ENCODE data around the gene PBX2.
"Not testable (repeated sequence)": the region's sequence is repeated elsewhere in the genome, so short reads cannot be mapped to it uniquely, and the experiment has no call there.

The PBX2 gene

GRCh38 chr6:32213649-32214048 lies 23.6 kb upstream of the PBX2 start:
- no peaks in the 10 kb centered on the region for H3K9me3 Mint-ChIP-seq
- peak overlapping the region; percentile 19 for H3K27ac Mint-ChIP-seq
- H3K27me3 Mint-ChIP-seq: no peaks in the 10 kb centered on the region
- ATAC-seq (ENCODE audit: low read depth) (no peak), DNase-seq (ENCODE audit: low spot score in 2 of 2) (no peak)
- no peaks in the 10 kb centered on the region for H3K36me3 Mint-ChIP-seq
- H3K4me1 Mint-ChIP-seq: peaks cover 12% of the 10 kb centered on the region
- H3K4me3 Mint-ChIP-seq: no peak overlapping the region

- Mint-ChIP-seq H3K27ac (no peak overlapping the region), H3K4me3 (no peak overlapping the region), H3K36me3 (no peaks in the 10 kb centered on the region), H3K9me3 (no peaks in the 10 kb centered on the region), H3K4me1 (peaks cover 17% of the 10 kb centered on the region), H3K27me3 (no peaks in the 10 kb centered on the region)
- ATAC-seq (ENCODE audit: low read depth) (no peak), DNase-seq (ENCODE audit: low spot score in 2 of 2) (no peak)
Measured at GRCh38 chr6:32212076-32212760, 22.2 kb upstream of the PBX2 start.

- H3K27me3 Mint-ChIP-seq; H3K9me3 Mint-ChIP-seq; H3K4me3 Mint-ChIP-seq; ATAC-seq (ENCODE audit: low read depth); H3K27ac Mint-ChIP-seq; DNase-seq (ENCODE audit: low spot score in 2 of 2); H3K36me3 Mint-ChIP-seq: not testable (repeated sequence)
- peaks cover 17% of the 10 kb centered on the region for H3K4me1 Mint-ChIP-seq
Measured at GRCh38 chr6:32211432-32211831, 21.4 kb upstream of the PBX2 start.

- Mint-ChIP-seq H3K27ac (no peak overlapping the region), H3K4me1 (peaks cover 13% of the 10 kb centered on the region), H3K27me3 (no peaks in the 10 kb centered on the region), H3K4me3 (no peak overlapping the region), H3K36me3 (no peaks in the 10 kb centered on the region), H3K9me3 (no peaks in the 10 kb centered on the region)
- DNase-seq (ENCODE audit: low spot score in 2 of 2) (no peak), ATAC-seq (ENCODE audit: low read depth) (no peak)
Measured at GRCh38 chr6:32210191-32210601, 20.2 kb upstream of the PBX2 start.

GRCh38 chr6:32208996-32209395 lies 19.0 kb upstream of the PBX2 start:
- no peaks in the 10 kb centered on the region for H3K9me3 Mint-ChIP-seq
- DNase-seq (ENCODE audit: low spot score in 2 of 2) (no peak), ATAC-seq (ENCODE audit: low read depth) (no peak)
- no peak overlapping the region for H3K4me3 Mint-ChIP-seq
- H3K27me3 Mint-ChIP-seq: no peaks in the 10 kb centered on the region
- peak overlapping the region; percentile 29 for H3K27ac Mint-ChIP-seq
- peaks cover 11% of the 10 kb centered on the region for H3K4me1 Mint-ChIP-seq
- H3K36me3 Mint-ChIP-seq: no peaks in the 10 kb centered on the region

- DNase-seq (ENCODE audit: low spot score in 2 of 2) (no peak), ATAC-seq (ENCODE audit: low read depth) (no peak)
- Mint-ChIP-seq H3K9me3 (no peaks in the 10 kb centered on the region), H3K36me3 (no peaks in the 10 kb centered on the region), H3K4me1 (peaks cover 7% of the 10 kb centered on the region), H3K27me3 (no peaks in the 10 kb centered on the region), H3K4me3 (no peak overlapping the region), H3K27ac (no peak overlapping the region)
Measured at GRCh38 chr6:32204268-32204715, 14.3 kb upstream of the PBX2 start.

GRCh38 chr6:32203426-32204267 lies 13.6 kb upstream of the PBX2 start:
- Mint-ChIP-seq H3K4me3 (no peak overlapping the region), H3K27me3 (no peaks in the 10 kb centered on the region), H3K9me3 (no peaks in the 10 kb centered on the region), H3K36me3 (no peaks in the 10 kb centered on the region), H3K4me1 (peaks cover 5% of the 10 kb centered on the region), H3K27ac (no peak overlapping the region)
- DNase-seq (ENCODE audit: low spot score in 2 of 2): no peak
- no peak for ATAC-seq (ENCODE audit: low read depth)

GRCh38 chr6:32202186-32202585 lies 12.2 kb upstream of the PBX2 start:
- H3K27ac Mint-ChIP-seq: no peak overlapping the region
- H3K27me3 Mint-ChIP-seq: no peaks in the 10 kb centered on the region
- H3K36me3 Mint-ChIP-seq: no peaks in the 10 kb centered on the region

GRCh38 chr6:32200711-32201475 lies 10.9 kb upstream of the PBX2 start:
- H3K27ac Mint-ChIP-seq: no peak overlapping the region
- H3K36me3 Mint-ChIP-seq: no peaks in the 10 kb centered on the region
- ATAC-seq (ENCODE audit: low read depth): no peak
- H3K4me1 Mint-ChIP-seq: peaks cover 6% of the 10 kb centered on the region
- H3K4me3 Mint-ChIP-seq: no peak overlapping the region
- H3K27me3 Mint-ChIP-seq: no peaks in the 10 kb centered on the region
- DNase-seq (ENCODE audit: low spot score in 2 of 2): no peak
- H3K9me3 Mint-ChIP-seq: no peaks in the 10 kb centered on the region

More at GRCh38 chr6:32202186-32202585, 12.2 kb upstream of the PBX2 start:
- H3K4me1 Mint-ChIP-seq: peaks cover under 1% of the 10 kb centered on the region
- no peak overlapping the region for H3K4me3 Mint-ChIP-seq
- no peaks in the 10 kb centered on the region for H3K9me3 Mint-ChIP-seq
- ATAC-seq (ENCODE audit: low read depth) (no peak), DNase-seq (ENCODE audit: low spot score in 2 of 2) (no peak)

- no peaks in the 10 kb centered on the region for H3K9me3 Mint-ChIP-seq
- no peaks in the 10 kb centered on the region for H3K36me3 Mint-ChIP-seq
- no peak overlapping the region for H3K4me3 Mint-ChIP-seq
- H3K27ac Mint-ChIP-seq: peak overlapping the region; percentile 99
- ATAC-seq (ENCODE audit: low read depth) (no peak), DNase-seq (ENCODE audit: low spot score in 2 of 2) (no peak)
- H3K27me3 Mint-ChIP-seq: no peaks in the 10 kb centered on the region
- H3K4me1 Mint-ChIP-seq: peaks cover 17% of the 10 kb centered on the region
Measured at GRCh38 chr6:32198866-32199265, 8.9 kb upstream of the PBX2 start.

GRCh38 chr6:32198345-32198696 lies 8.3 kb upstream of the PBX2 start:
- peak overlapping the region; percentile 99 for H3K27ac Mint-ChIP-seq
- no peaks in the 10 kb centered on the region for H3K36me3 Mint-ChIP-seq
- ATAC-seq (ENCODE audit: low read depth) (no peak), DNase-seq (ENCODE audit: low spot score in 2 of 2) (no peak)
- H3K4me3 Mint-ChIP-seq: no peak overlapping the region
- H3K27me3 Mint-ChIP-seq: no peaks in the 10 kb centered on the region
- peaks cover 22% of the 10 kb centered on the region for H3K4me1 Mint-ChIP-seq
- H3K9me3 Mint-ChIP-seq: no peaks in the 10 kb centered on the region

- H3K36me3 Mint-ChIP-seq: peaks cover 3% of the 10 kb centered on the region
- no peaks in the 10 kb centered on the region for H3K9me3 Mint-ChIP-seq
- H3K27ac Mint-ChIP-seq: peak overlapping the region; percentile 99
- DNase-seq (ENCODE audit: low spot score in 2 of 2) (peak in 1 of 2 donors; percentile 47), ATAC-seq (ENCODE audit: low read depth) (no peak)
- H3K4me3 Mint-ChIP-seq: peak overlapping the region; percentile 98
- H3K27me3 Mint-ChIP-seq: no peaks in the 10 kb centered on the region
- peaks cover 25% of the 10 kb centered on the region for H3K4me1 Mint-ChIP-seq
Measured at GRCh38 chr6:32196682-32197616, 6.9 kb upstream of the PBX2 start.

GRCh38 chr6:32195902-32196681 lies 6.1 kb upstream of the PBX2 start:
- no peaks in the 10 kb centered on the region for H3K27me3 Mint-ChIP-seq
- ATAC-seq (ENCODE audit: low read depth): peak; percentile 79
- peaks cover 30% of the 10 kb centered on the region for H3K4me1 Mint-ChIP-seq
- peak overlapping the region; percentile 99 for H3K27ac Mint-ChIP-seq
- H3K9me3 Mint-ChIP-seq: no peaks in the 10 kb centered on the region
- DNase-seq (ENCODE audit: low spot score in 2 of 2): peak; percentile 93 to 99
- H3K4me3 Mint-ChIP-seq: peak overlapping the region; percentile 98
- peaks cover 11% of the 10 kb centered on the region for H3K36me3 Mint-ChIP-seq

All from memory B cell (primary cell).